K562 (cell line): Measurements from ENCODE around the gene CCDC116. TPM values are rescaled to one million over a fixed set of nuclear protein-coding genes. Genes with fewer than 3 reads are reported as not detected.

ENCODE experiments used
- CBX3 ChIP-seq, 2 experiments: IDR thresholded peaks; 1 replicate in 1 of 2; 2 replicates in 1 of 2; pipeline ENCODE4 v1.6.1; 2012; ENCODE audit warnings: inconsistent platforms in 2 of 2, low read length in 2 of 2, borderline replicate concordance in 1 of 2, control low read depth in 1 of 2
- E2F3 ChIP-seq: fragments of 250-450 bp; sonication (Bioruptor Pico); IDR thresholded peaks from 2 replicates; pipeline ENCODE4 v1.4.0; 2020; ENCODE audit warnings: mild to moderate bottlenecking
- FOS ChIP-seq: IDR thresholded peaks from 3 replicates; pipeline ENCODE4 v1.6.1; 2011; ENCODE audit not compliant: insufficient read length; ENCODE audit errors: extremely low read depth
- FOXP1 ChIP-seq: sonication (generic); formaldehyde crosslinking; IDR thresholded peaks from 2 replicates; pipeline ENCODE4 v1.8.0; 2022; ENCODE audit warnings: mild to moderate bottlenecking, missing genetic modification reagents
- PHF8 ChIP-seq: fragments of 200-600 bp; sonication (generic); IDR thresholded peaks from 2 replicates; pipeline ENCODE4 v1.6.1; 2012; ENCODE audit warnings: mixed run types, mild to moderate bottlenecking, inconsistent platforms, low read length, moderate library complexity, borderline replicate concordance
- POLR2A ChIP-seq: fragments of 450-650 bp; conservative IDR thresholded peaks from 2 replicates; pipeline ENCODE4 v1.6.1; 2016
- PTBP1 ChIP-seq: fragments of 200-400 bp; formaldehyde crosslinking; IDR thresholded peaks from 2 replicates; pipeline ENCODE4 v1.6.1; 2017; ENCODE audit warnings: low read depth, low read length
- TEAD4 ChIP-seq, 2 experiments: sonication (generic) in 1 of 2; formaldehyde crosslinking in 1 of 2; IDR thresholded peaks; 2 replicates each; pipeline versions ENCODE4 v1.6.1 to v1.8.0; 2012 to 2022; ENCODE audit warnings: borderline replicate concordance in 1 of 2, inconsistent platforms in 1 of 2, low read length in 1 of 2, mild to moderate bottlenecking in 1 of 2, missing genetic modification reagents in 1 of 2
- U2AF2 ChIP-seq: fragments of 200-400 bp; formaldehyde crosslinking; optimal IDR thresholded peaks from 2 replicates; pipeline ENCODE3; 2017; ENCODE audit warnings: low read depth, mild to moderate bottlenecking, low read length
- ZNF165 ChIP-seq: fragments of 250-450 bp; sonication (Bioruptor Pico); IDR thresholded peaks from 2 replicates; pipeline ENCODE4 v1.4.0; 2020; ENCODE audit warnings: borderline replicate concordance
- ZNF263 ChIP-seq: sonication (generic); formaldehyde crosslinking; IDR thresholded peaks from 2 replicates; pipeline ENCODE4 v1.8.0; 2022; ENCODE audit warnings: mild to moderate bottlenecking, missing genetic modification reagents, borderline replicate concordance
- ZNF311 ChIP-seq: fragments of 250-450 bp; sonication (Bioruptor Pico); IDR thresholded peaks from 2 replicates; pipeline ENCODE4 v1.4.0; 2020; ENCODE audit warnings: mild to moderate bottlenecking, moderate library complexity
- ZNF583 ChIP-seq: fragments of 250-450 bp; sonication (Bioruptor Pico); IDR thresholded peaks from 2 replicates; pipeline ENCODE4 v1.4.0; 2020
- ZNF717 ChIP-seq: fragments of 250-450 bp; sonication (Bioruptor Pico); IDR thresholded peaks from 2 replicates; pipeline ENCODE4 v1.5.0; 2021
- polyA plus RNA-seq, 8 experiments: library from polyadenylated mRNA; depleted of rRNA in 4 of 8; stranded (reverse) in 5 of 8; unstranded in 3 of 8; fragments of >200 nt; fragmentation: Nextera tagmentation in 2 of 8; fragmentation: Illumina TruSeq in 1 of 8; extraction: Ambion mirVana in 2 of 8; extraction: Trizol in 1 of 8; gene quantifications; 2 replicates each; pipeline versions ENCODE4 v1.2.1 to v1.2.3, GENCODE V29; 2011 to 2014; ENCODE audit warnings: inconsistent platforms in 1 of 8, missing spikeins in 1 of 8
- total RNA-seq, 7 experiments: library from RNA; depleted of rRNA in 6 of 7; stranded (reverse); fragments of >200 nt in 6 of 7; fragmentation: Illumina TruSeq in 2 of 7; extraction: Trizol in 2 of 7; gene quantifications; 2 replicates each; pipeline versions ENCODE4 v1.2.1 to v1.2.3, GENCODE V29; 2011 to 2021; ENCODE audit warnings: low replicate concordance in 1 of 7
- TF ChIP-seq, protein P1 (sequence below): sonication (generic); formaldehyde crosslinking; IDR thresholded peaks from 2 replicates; pipeline ENCODE4 v1.8.0; 2022; ENCODE audit warnings: mild to moderate bottlenecking, missing genetic modification reagents
- TF ChIP-seq, protein P2 (sequence below): fragments of 450-650 bp; formaldehyde crosslinking; IDR thresholded peaks from 2 replicates; pipeline ENCODE4 v1.4.0; 2022; ENCODE audit warnings: missing genetic modification characterization
- TF ChIP-seq, protein P3 (sequence below): fragments of 250-450 bp; sonication (Bioruptor Pico); IDR thresholded peaks from 2 replicates; pipeline ENCODE4 v1.4.0; 2020; ENCODE audit warnings: mild to moderate bottlenecking, moderate library complexity
- TF ChIP-seq, protein P4 (sequence below): fragments of 450-650 bp; formaldehyde crosslinking; IDR thresholded peaks from 2 replicates; pipeline ENCODE4 v1.4.0; 2020; ENCODE audit warnings: mild to moderate bottlenecking, moderate library complexity

CCDC116 gene
- total and polyA plus RNA-seq, 9 of the 15 experiments (the other 6 are each of a cell fraction or from before 2014, with no cell fraction given) = 1.6 to 11.3 (median 4.7) TPM

DNA sequence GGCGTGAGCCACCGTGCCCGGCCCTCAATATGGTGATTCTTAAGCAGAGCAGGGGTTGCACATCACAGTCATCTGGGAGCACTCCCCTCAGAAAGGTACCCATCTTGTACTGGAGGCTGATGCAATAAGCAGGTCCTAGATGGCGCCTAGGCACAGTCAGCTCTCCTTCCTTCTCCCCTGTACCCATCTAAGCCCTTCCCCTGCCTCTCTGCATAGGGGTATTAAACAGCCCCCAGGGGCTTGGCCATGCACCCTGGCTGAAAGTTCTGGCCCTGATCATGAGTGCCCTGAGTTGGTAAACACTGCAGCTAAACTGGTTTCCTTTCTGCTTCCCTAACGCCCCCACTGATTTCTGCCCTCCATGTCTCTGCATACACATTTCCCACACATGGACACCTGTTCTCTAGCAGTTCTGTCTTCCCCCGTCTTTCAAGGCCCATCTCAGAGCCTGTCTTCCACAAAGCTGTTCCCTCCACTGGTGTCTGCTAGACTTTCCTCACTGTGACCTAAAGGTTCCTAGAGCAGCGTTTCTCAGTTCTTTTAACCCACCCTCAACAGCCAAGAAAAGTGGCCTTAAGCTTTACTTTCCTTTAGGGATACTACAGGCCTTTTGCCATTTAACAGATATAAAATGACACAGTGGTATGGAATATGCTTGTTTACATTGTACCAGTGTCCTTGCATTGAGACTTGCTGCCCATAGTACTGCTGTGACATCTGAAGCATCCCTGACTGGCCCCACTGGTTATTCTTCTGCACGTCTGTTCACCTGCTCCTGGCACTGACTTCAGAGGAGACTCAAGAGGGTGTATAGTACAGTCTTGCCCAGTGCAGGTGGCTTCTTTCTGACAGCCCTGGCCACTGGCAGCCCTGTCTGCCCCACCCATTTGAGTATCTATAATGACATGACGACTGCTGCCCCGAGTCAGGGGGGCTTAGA is 49.5 kb upstream of the CCDC116 start (continued):
- TF ChIP-seq CBX3 (IDR thresholded peaks at IDR 0.05; ENCODE audit: borderline replicate concordance in 1 of 2, low read length in 2 of 2) (peak in 1 of 2 experiments; percentile 20; a peak in 1 of 3 replicates), ZNF583 (CRISPR knock-in tag) (peak; percentile 71; the same call in 1 of the 2 replicates), ZNF165 (CRISPR knock-in tag) (peak; percentile 67; the same call in 1 of the 2 replicates), PHF8 (peak; percentile 10; the same call in 1 of the 2 replicates), E2F3 (CRISPR knock-in tag) (no peak), FOS (no peak), POLR2A (no peak), FOXP1 (CRISPR knock-in tag) (peak; percentile 49; the same call in 1 of the 2 replicates), U2AF2 (no peak), PTBP1 (no peak), ZNF717 (CRISPR knock-in tag) (no peak), ZNF263 (CRISPR knock-in tag) (peak; percentile 67), ZNF311 (CRISPR knock-in tag) (0 out of 2 replicates have a peak, but pooled peaks have one; percentile 34), TEAD4 (IDR thresholded peaks at IDR 0.05; ENCODE audit: low read length) (no peak), TEAD4 (CRISPR knock-in tag; IDR thresholded peaks at IDR 0.05; ENCODE audit: borderline replicate concordance) (peak; percentile 17; the same call in 1 of the 2 replicates)
- TF ChIP-seq, protein P1, sequence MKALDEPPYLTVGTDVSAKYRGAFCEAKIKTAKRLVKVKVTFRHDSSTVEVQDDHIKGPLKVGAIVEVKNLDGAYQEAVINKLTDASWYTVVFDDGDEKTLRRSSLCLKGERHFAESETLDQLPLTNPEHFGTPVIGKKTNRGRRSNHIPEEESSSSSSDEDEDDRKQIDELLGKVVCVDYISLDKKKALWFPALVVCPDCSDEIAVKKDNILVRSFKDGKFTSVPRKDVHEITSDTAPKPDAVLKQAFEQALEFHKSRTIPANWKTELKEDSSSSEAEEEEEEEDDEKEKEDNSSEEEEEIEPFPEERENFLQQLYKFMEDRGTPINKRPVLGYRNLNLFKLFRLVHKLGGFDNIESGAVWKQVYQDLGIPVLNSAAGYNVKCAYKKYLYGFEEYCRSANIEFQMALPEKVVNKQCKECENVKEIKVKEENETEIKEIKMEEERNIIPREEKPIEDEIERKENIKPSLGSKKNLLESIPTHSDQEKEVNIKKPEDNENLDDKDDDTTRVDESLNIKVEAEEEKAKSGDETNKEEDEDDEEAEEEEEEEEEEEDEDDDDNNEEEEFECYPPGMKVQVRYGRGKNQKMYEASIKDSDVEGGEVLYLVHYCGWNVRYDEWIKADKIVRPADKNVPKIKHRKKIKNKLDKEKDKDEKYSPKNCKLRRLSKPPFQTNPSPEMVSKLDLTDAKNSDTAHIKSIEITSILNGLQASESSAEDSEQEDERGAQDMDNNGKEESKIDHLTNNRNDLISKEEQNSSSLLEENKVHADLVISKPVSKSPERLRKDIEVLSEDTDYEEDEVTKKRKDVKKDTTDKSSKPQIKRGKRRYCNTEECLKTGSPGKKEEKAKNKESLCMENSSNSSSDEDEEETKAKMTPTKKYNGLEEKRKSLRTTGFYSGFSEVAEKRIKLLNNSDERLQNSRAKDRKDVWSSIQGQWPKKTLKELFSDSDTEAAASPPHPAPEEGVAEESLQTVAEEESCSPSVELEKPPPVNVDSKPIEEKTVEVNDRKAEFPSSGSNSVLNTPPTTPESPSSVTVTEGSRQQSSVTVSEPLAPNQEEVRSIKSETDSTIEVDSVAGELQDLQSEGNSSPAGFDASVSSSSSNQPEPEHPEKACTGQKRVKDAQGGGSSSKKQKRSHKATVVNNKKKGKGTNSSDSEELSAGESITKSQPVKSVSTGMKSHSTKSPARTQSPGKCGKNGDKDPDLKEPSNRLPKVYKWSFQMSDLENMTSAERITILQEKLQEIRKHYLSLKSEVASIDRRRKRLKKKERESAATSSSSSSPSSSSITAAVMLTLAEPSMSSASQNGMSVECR (CRISPR knock-in tag) = 0 out of 2 replicates have a peak, but pooled peaks have one; percentile 48
- TF ChIP-seq, protein P2, sequence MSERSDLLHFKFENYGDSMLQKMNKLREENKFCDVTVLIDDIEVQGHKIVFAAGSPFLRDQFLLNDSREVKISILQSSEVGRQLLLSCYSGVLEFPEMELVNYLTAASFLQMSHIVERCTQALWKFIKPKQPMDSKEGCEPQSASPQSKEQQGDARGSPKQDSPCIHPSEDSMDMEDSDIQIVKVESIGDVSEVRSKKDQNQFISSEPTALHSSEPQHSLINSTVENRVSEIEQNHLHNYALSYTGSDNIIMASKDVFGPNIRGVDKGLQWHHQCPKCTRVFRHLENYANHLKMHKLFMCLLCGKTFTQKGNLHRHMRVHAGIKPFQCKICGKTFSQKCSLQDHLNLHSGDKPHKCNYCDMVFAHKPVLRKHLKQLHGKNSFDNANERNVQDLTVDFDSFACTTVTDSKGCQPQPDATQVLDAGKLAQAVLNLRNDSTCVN = 0 out of 2 replicates have a peak, but pooled peaks have one; percentile 52
- TF ChIP-seq, protein P3, sequence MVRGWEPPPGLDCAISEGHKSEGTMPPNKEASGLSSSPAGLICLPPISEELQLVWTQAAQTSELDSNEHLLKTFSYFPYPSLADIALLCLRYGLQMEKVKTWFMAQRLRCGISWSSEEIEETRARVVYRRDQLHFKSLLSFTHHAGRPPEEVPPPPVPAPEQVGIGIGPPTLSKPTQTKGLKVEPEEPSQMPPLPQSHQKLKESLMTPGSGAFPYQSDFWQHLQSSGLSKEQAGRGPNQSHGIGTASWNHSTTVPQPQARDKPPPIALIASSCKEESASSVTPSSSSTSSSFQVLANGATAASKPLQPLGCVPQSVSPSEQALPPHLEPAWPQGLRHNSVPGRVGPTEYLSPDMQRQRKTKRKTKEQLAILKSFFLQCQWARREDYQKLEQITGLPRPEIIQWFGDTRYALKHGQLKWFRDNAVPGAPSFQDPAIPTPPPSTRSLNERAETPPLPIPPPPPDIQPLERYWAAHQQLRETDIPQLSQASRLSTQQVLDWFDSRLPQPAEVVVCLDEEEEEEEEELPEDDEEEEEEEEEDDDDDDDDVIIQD = 0 out of 2 replicates have a peak, but pooled peaks have one; percentile 31
- TF ChIP-seq, protein P4, sequence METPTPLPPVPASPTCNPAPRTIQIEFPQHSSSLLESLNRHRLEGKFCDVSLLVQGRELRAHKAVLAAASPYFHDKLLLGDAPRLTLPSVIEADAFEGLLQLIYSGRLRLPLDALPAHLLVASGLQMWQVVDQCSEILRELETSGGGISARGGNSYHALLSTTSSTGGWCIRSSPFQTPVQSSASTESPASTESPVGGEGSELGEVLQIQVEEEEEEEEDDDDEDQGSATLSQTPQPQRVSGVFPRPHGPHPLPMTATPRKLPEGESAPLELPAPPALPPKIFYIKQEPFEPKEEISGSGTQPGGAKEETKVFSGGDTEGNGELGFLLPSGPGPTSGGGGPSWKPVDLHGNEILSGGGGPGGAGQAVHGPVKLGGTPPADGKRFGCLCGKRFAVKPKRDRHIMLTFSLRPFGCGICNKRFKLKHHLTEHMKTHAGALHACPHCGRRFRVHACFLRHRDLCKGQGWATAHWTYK = 0 out of 2 replicates have a peak, but pooled peaks have one; percentile 16
